Memory B cell (primary cell): ENCODE measurements around the gene EIF5.

Experiments used
- ATAC-seq: fragments of 150-1000 bp; cut with Tn5 transposase; 2 replicates; pipeline ENCODE4 v1.10.0; 2021; ENCODE audit warnings: low read depth, mild to moderate bottlenecking, moderate library complexity
- DNase-seq, 2 donors: peaks; one replicate each; pipeline ENCODE4 v3.0.0; 2022; ENCODE audit warnings: low spot score in 2 of 2
- H3K27ac Mint-ChIP-seq: one replicate; pipeline ENCODE4 v1.8.0; 2022; ENCODE audit warnings: mild to moderate bottlenecking, moderate library complexity, mixed read lengths
- H3K27me3 Mint-ChIP-seq: one replicate; pipeline ENCODE4 v1.8.0; 2022; ENCODE audit warnings: mixed read lengths
- H3K36me3 Mint-ChIP-seq: one replicate; pipeline ENCODE4 v1.8.0; 2022; ENCODE audit warnings: mild to moderate bottlenecking, mixed read lengths
- H3K4me1 Mint-ChIP-seq: one replicate; pipeline ENCODE4 v1.8.0; 2022; ENCODE audit warnings: mixed read lengths
- H3K4me3 Mint-ChIP-seq: one replicate; pipeline ENCODE4 v1.8.0; 2022; ENCODE audit warnings: mild to moderate bottlenecking, moderate library complexity, mixed read lengths
- H3K9me3 Mint-ChIP-seq: one replicate; pipeline ENCODE4 v1.8.0; 2022; ENCODE audit warnings: mixed read lengths

Gene EIF5

GRCh38 chr14:103296987-103297386, 37.0 kb upstream of the EIF5 start:
- peaks cover 5% of the 10 kb centered on the region for H3K4me1 Mint-ChIP-seq

GRCh38 chr14:103298620-103299019, 35.4 kb upstream of the EIF5 start:
- H3K9me3 Mint-ChIP-seq: no peaks in the 10 kb centered on the region
- H3K4me3 Mint-ChIP-seq: no peak overlapping the region
- H3K27me3 Mint-ChIP-seq: peaks cover 3% of the 10 kb centered on the region
- no peak overlapping the region for H3K27ac Mint-ChIP-seq
- ATAC-seq: no peak
- DNase-seq: no peak
- H3K36me3 Mint-ChIP-seq: no peaks in the 10 kb centered on the region
- H3K4me1 Mint-ChIP-seq: no peaks in the 10 kb centered on the region

More at GRCh38 chr14:103296987-103297386, 37.0 kb upstream of the EIF5 start:
- Mint-ChIP-seq H3K27me3 (peaks cover 1% of the 10 kb centered on the region), H3K36me3 (no peaks in the 10 kb centered on the region), H3K4me3 (no peak overlapping the region), H3K27ac (no peak overlapping the region), H3K9me3 (no peaks in the 10 kb centered on the region)
- DNase-seq (no peak), ATAC-seq (no peak)

GRCh38 chr14:103301512-103302354, 32.3 kb upstream of the EIF5 start:
- no peak for ATAC-seq
- Mint-ChIP-seq H3K27me3 (peaks cover 5% of the 10 kb centered on the region), H3K4me3 (no peak overlapping the region), H3K27ac (no peak overlapping the region), H3K4me1 (no peaks in the 10 kb centered on the region), H3K36me3 (no peaks in the 10 kb centered on the region), H3K9me3 (no peaks in the 10 kb centered on the region)
- no peak for DNase-seq

- ATAC-seq (no peak), DNase-seq (no peak)
- no peak overlapping the region for H3K4me3 Mint-ChIP-seq
- no peaks in the 10 kb centered on the region for H3K9me3 Mint-ChIP-seq
- H3K27me3 Mint-ChIP-seq: peaks cover 5% of the 10 kb centered on the region
- H3K4me1 Mint-ChIP-seq: no peaks in the 10 kb centered on the region
- no peaks in the 10 kb centered on the region for H3K36me3 Mint-ChIP-seq
- no peak overlapping the region for H3K27ac Mint-ChIP-seq
Measured at GRCh38 chr14:103302966-103303365, 31.1 kb upstream of the EIF5 start.

- ATAC-seq (no peak), DNase-seq (no peak)
- H3K4me1 Mint-ChIP-seq: peaks cover 5% of the 10 kb centered on the region
- no peak overlapping the region for H3K27ac Mint-ChIP-seq
- no peak overlapping the region for H3K4me3 Mint-ChIP-seq
- H3K9me3 Mint-ChIP-seq: peaks cover 1% of the 10 kb centered on the region
- H3K36me3 Mint-ChIP-seq: peaks cover 2% of the 10 kb centered on the region
- H3K27me3 Mint-ChIP-seq: peaks cover 10% of the 10 kb centered on the region
Measured at GRCh38 chr14:103304706-103305105, 29.3 kb upstream of the EIF5 start.

- Mint-ChIP-seq H3K27me3 (peaks cover 11% of the 10 kb centered on the region), H3K36me3 (peaks cover 2% of the 10 kb centered on the region), H3K27ac (no peak overlapping the region), H3K4me3 (no peak overlapping the region), H3K4me1 (peaks cover 5% of the 10 kb centered on the region), H3K9me3 (peaks cover 1% of the 10 kb centered on the region)
- ATAC-seq (no peak), DNase-seq (no peak)
Measured at GRCh38 chr14:103308717-103309616, 25.1 kb upstream of the EIF5 start.

GRCh38 chr14:103310576-103311095, 23.4 kb upstream of the EIF5 start:
- peaks cover 1% of the 10 kb centered on the region for H3K9me3 Mint-ChIP-seq
- H3K27ac Mint-ChIP-seq: no peak overlapping the region
- no peak overlapping the region for H3K4me3 Mint-ChIP-seq
- H3K27me3 Mint-ChIP-seq: peaks cover 8% of the 10 kb centered on the region
- ATAC-seq (no peak), DNase-seq (no peak)
- peaks cover 2% of the 10 kb centered on the region for H3K36me3 Mint-ChIP-seq
- peaks cover 5% of the 10 kb centered on the region for H3K4me1 Mint-ChIP-seq

- peaks cover 1% of the 10 kb centered on the region for H3K9me3 Mint-ChIP-seq
- DNase-seq (no peak), ATAC-seq (no peak)
- peaks cover 2% of the 10 kb centered on the region for H3K36me3 Mint-ChIP-seq
- H3K27ac Mint-ChIP-seq: no peak overlapping the region
- H3K4me1 Mint-ChIP-seq: peaks cover 5% of the 10 kb centered on the region
- no peak overlapping the region for H3K4me3 Mint-ChIP-seq
- peaks cover 8% of the 10 kb centered on the region for H3K27me3 Mint-ChIP-seq
Measured at GRCh38 chr14:103311171-103311997, 22.7 kb upstream of the EIF5 start.

GRCh38 chr14:103312006-103312635, 21.9 kb upstream of the EIF5 start:
- peaks cover 13% of the 10 kb centered on the region for H3K27me3 Mint-ChIP-seq
- H3K27ac Mint-ChIP-seq: no peak overlapping the region
- peaks cover 2% of the 10 kb centered on the region for H3K36me3 Mint-ChIP-seq
- peaks cover 5% of the 10 kb centered on the region for H3K4me1 Mint-ChIP-seq
- ATAC-seq: no peak
- DNase-seq: no peak
- peaks cover 1% of the 10 kb centered on the region for H3K9me3 Mint-ChIP-seq
- no peak overlapping the region for H3K4me3 Mint-ChIP-seq

GRCh38 chr14:103313704-103314103, 20.3 kb upstream of the EIF5 start:
- Mint-ChIP-seq H3K4me1 (peaks cover 2% of the 10 kb centered on the region), H3K27ac (no peak overlapping the region), H3K4me3 (no peak overlapping the region), H3K36me3 (peaks cover 1% of the 10 kb centered on the region), H3K27me3 (peaks cover 13% of the 10 kb centered on the region), H3K9me3 (peaks cover 1% of the 10 kb centered on the region)
- DNase-seq: no peak
- no peak for ATAC-seq

GRCh38 chr14:103314496-103315277, 19.4 kb upstream of the EIF5 start:
- ATAC-seq (no peak), DNase-seq (no peak)
- peaks cover 4% of the 10 kb centered on the region for H3K4me1 Mint-ChIP-seq
- H3K9me3 Mint-ChIP-seq: no peaks in the 10 kb centered on the region
- no peaks in the 10 kb centered on the region for H3K36me3 Mint-ChIP-seq
- no peak overlapping the region for H3K4me3 Mint-ChIP-seq
- no peak overlapping the region for H3K27ac Mint-ChIP-seq
- H3K27me3 Mint-ChIP-seq: peaks cover 17% of the 10 kb centered on the region

- Mint-ChIP-seq H3K36me3 (no peaks in the 10 kb centered on the region), H3K27me3 (peaks cover 19% of the 10 kb centered on the region), H3K4me3 (no peak overlapping the region), H3K27ac (no peak overlapping the region), H3K4me1 (peaks cover 4% of the 10 kb centered on the region), H3K9me3 (no peaks in the 10 kb centered on the region)
- ATAC-seq (no peak), DNase-seq (no peak)
Measured at GRCh38 chr14:103315351-103315911, 18.6 kb upstream of the EIF5 start.
